ENCODE measurements around the gene ZMYND19.

Gene ZMYND19

DNA sequence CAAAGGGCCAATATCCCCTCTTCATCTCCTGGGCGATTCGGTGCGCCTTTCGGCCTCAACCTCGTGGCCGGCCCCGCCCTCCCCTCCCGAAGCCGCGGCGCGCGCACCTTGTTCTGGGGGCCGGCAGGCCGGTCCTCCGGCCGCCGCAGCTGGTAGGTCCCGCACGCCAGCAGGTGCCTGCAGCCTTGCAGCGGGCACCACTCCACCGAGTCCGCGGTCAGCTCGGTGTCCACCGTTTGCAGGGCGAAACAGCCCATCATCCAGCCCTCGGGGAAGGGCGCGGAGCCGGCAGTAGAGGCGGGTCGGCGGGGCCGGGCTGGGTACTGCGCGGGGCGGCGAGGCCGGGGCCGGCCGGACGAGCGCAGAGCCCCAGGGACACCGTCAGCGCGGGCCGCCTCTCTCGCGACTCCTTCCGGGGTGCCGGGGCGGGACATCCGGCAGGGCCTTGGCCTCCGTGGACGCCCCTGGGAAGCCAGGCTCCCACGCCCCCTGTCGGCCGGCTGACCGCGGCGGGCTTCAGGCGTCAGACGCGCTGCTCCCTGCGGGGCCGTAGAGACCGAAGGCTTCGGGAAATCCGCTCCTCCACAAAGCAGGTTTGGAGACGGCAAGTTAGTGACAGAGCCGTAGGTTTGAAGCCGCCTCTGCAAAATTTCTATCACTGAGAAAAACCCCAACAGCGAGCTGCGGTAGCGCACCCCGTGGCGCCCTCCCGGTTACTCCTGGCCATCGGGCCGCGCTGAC, 11.6 kb downstream of the ZMYND19 start, which contains the start of gene DPH7 (continued):
- TF ChIP-seq, protein P1, sequence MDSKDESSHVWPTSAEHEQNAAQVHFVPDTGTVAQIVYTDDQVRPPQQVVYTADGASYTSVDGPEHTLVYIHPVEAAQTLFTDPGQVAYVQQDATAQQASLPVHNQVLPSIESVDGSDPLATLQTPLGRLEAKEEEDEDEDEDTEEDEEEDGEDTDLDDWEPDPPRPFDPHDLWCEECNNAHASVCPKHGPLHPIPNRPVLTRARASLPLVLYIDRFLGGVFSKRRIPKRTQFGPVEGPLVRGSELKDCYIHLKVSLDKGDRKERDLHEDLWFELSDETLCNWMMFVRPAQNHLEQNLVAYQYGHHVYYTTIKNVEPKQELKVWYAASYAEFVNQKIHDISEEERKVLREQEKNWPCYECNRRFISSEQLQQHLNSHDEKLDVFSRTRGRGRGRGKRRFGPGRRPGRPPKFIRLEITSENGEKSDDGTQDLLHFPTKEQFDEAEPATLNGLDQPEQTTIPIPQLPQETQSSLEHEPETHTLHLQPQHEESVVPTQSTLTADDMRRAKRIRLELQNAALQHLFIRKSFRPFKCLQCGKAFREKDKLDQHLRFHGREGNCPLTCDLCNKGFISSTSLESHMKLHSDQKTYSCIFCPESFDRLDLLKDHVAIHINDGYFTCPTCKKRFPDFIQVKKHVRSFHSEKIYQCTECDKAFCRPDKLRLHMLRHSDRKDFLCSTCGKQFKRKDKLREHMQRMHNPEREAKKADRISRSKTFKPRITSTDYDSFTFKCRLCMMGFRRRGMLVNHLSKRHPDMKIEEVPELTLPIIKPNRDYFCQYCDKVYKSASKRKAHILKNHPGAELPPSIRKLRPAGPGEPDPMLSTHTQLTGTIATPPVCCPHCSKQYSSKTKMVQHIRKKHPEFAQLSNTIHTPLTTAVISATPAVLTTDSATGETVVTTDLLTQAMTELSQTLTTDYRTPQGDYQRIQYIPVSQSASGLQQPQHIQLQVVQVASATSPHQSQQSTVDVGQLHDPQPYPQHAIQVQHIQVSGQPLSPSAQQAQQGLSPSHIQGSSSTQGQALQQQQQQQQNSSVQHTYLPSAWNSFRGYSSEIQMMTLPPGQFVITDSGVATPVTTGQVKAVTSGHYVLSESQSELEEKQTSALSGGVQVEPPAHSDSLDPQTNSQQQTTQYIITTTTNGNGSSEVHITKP (tag by site-specific recombination; IDR thresholded peaks at IDR 0.05): peak; percentile 76
- TF ChIP-seq ZFP69B (tag by site-specific recombination; IDR thresholded peaks at IDR 0.05) (no peak), ZNF239 (tag by site-specific recombination; IDR thresholded peaks at IDR 0.05) (no peak), ZNF23 (tag by site-specific recombination; IDR thresholded peaks at IDR 0.05; ENCODE audit: borderline replicate concordance) (no peak), ZNF830 (tag by site-specific recombination; IDR thresholded peaks at IDR 0.05; ENCODE audit: low read depth) (no peak), ZNF501 (tag by site-specific recombination; IDR thresholded peaks at IDR 0.05) (peak; percentile 86; the same call in 1 of the 2 replicates), ZNF302 (tag by site-specific recombination; IDR thresholded peaks at IDR 0.05; ENCODE audit: low read depth) (no peak), ZNF175 (tag by site-specific recombination; IDR thresholded peaks at IDR 0.05) (no peak), ZNF433 (tag by site-specific recombination; IDR thresholded peaks at IDR 0.05; ENCODE audit: low read depth) (no peak), ZNF626 (tag by site-specific recombination; IDR thresholded peaks at IDR 0.05) (no peak), ZNF792 (tag by site-specific recombination; IDR thresholded peaks at IDR 0.05) (no peak), ZNF274 (IDR thresholded peaks at IDR 0.05; ENCODE audit: low read length) (no peak), ZNF274 (tag by site-specific recombination; IDR thresholded peaks at IDR 0.05; ENCODE audit: borderline replicate concordance) (no peak), GLIS2 (tag by site-specific recombination; IDR thresholded peaks at IDR 0.05) (peak; percentile 46; the same call in 1 of the 2 replicates), ZNF394 (tag by site-specific recombination; IDR thresholded peaks at IDR 0.05; ENCODE audit: borderline replicate concordance) (peak; percentile 54; the same call in 1 of the 2 replicates), GFI1B (tag by site-specific recombination; IDR thresholded peaks at IDR 0.05) (no peak), MEIS1 (CRISPR knock-in tag; IDR thresholded peaks at IDR 0.05; ENCODE audit: borderline replicate concordance) (peak; percentile 24; the same call in 1 of the 2 replicates), ZNF292 (tag by site-specific recombination; IDR thresholded peaks at IDR 0.05; ENCODE audit: borderline replicate concordance, low read depth) (no peak), ZNF701 (tag by site-specific recombination; IDR thresholded peaks at IDR 0.05) (no peak), ZNF596 (tag by site-specific recombination; IDR thresholded peaks at IDR 0.05) (peak; percentile 30; the same call in 1 of the 2 replicates), YY2 (tag by site-specific recombination; IDR thresholded peaks at IDR 0.05) (peak; percentile 56; the same call in 1 of the 2 replicates), ZNF354C (tag by site-specific recombination; IDR thresholded peaks at IDR 0.05; ENCODE audit: borderline replicate concordance, low read depth) (no peak), ZFHX2 (tag by site-specific recombination; conservative IDR thresholded peaks at IDR 0.05) (no peak; the same call in 1 of the 2 replicates), ZIC2 (tag by site-specific recombination; IDR thresholded peaks at IDR 0.05) (peak; percentile 36; the same call in 1 of the 2 replicates), ZFP3 (tag by site-specific recombination; IDR thresholded peaks at IDR 0.05; ENCODE audit: low read depth) (no peak), YY1 (tag by site-specific recombination; IDR thresholded peaks at IDR 0.05) (peak; percentile 55; the same call in 1 of the 2 replicates), ZNF157 (tag by site-specific recombination; IDR thresholded peaks at IDR 0.05) (no peak)
- TF ChIP-seq, protein P2, sequence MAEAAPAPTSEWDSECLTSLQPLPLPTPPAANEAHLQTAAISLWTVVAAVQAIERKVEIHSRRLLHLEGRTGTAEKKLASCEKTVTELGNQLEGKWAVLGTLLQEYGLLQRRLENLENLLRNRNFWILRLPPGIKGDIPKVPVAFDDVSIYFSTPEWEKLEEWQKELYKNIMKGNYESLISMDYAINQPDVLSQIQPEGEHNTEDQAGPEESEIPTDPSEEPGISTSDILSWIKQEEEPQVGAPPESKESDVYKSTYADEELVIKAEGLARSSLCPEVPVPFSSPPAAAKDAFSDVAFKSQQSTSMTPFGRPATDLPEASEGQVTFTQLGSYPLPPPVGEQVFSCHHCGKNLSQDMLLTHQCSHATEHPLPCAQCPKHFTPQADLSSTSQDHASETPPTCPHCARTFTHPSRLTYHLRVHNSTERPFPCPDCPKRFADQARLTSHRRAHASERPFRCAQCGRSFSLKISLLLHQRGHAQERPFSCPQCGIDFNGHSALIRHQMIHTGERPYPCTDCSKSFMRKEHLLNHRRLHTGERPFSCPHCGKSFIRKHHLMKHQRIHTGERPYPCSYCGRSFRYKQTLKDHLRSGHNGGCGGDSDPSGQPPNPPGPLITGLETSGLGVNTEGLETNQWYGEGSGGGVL (tag by site-specific recombination; IDR thresholded peaks at IDR 0.05): no peak
- TF ChIP-seq, protein P3, sequence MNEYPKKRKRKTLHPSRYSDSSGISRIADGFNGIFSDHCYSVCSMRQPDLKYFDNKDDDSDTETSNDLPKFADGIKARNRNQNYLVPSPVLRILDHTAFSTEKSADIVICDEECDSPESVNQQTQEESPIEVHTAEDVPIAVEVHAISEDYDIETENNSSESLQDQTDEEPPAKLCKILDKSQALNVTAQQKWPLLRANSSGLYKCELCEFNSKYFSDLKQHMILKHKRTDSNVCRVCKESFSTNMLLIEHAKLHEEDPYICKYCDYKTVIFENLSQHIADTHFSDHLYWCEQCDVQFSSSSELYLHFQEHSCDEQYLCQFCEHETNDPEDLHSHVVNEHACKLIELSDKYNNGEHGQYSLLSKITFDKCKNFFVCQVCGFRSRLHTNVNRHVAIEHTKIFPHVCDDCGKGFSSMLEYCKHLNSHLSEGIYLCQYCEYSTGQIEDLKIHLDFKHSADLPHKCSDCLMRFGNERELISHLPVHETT (tag by site-specific recombination; IDR thresholded peaks at IDR 0.05): peak; percentile 18; the same call in 1 of the 2 replicates
- TF ChIP-seq, protein P4, sequence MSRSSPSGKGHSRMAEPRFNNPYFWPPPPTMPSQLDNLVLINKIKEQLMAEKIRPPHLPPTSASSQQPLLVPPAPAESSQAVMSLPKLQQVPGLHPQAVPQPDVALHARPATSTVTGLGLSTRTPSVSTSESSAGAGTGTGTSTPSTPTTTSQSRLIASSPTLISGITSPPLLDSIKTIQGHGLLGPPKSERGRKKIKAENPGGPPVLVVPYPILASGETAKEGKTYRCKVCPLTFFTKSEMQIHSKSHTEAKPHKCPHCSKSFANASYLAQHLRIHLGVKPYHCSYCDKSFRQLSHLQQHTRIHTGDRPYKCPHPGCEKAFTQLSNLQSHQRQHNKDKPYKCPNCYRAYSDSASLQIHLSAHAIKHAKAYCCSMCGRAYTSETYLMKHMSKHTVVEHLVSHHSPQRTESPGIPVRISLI (tag by site-specific recombination; IDR thresholded peaks at IDR 0.05): no peak
- TF ChIP-seq, protein P5, sequence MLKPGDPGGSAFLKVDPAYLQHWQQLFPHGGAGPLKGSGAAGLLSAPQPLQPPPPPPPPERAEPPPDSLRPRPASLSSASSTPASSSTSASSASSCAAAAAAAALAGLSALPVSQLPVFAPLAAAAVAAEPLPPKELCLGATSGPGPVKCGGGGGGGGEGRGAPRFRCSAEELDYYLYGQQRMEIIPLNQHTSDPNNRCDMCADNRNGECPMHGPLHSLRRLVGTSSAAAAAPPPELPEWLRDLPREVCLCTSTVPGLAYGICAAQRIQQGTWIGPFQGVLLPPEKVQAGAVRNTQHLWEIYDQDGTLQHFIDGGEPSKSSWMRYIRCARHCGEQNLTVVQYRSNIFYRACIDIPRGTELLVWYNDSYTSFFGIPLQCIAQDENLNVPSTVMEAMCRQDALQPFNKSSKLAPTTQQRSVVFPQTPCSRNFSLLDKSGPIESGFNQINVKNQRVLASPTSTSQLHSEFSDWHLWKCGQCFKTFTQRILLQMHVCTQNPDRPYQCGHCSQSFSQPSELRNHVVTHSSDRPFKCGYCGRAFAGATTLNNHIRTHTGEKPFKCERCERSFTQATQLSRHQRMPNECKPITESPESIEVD (tag by site-specific recombination; IDR thresholded peaks at IDR 0.05): no peak

Measured in HEK293 (cell line).